K562 (cell line): ENCODE results near the gene TBR1. TPM values are rescaled to one million over a fixed set of nuclear protein-coding genes. Genes with fewer than 3 reads are reported as not detected.

ENCODE experiments used
- ATAC-seq: fragments of 200-7000 bp; cut with Tn5 transposase; 3 replicates; pipeline ENCODE4 v1.9.1; 2020; ENCODE audit warnings: moderate library complexity
- BruUV-seq: library from RNA; stranded (reverse); fragments of 400-500 nt; replicated peaks from 2 replicates; lab custom pipeline; 2021; lab: Mats Ljungman, UMichigan
- CTCF ChIA-PET: fragments of 300-600 bp; formaldehyde crosslinking; extraction: SDS; loops from one replicate; lab custom pipeline; 2021; ENCODE audit warnings: low intra/inter-chr PET ratio; lab: Yijun Ruan, JAX
- POLR2A ChIA-PET: fragments of 300-600, 350-650 bp; sonication (Branson Sonifier 250); formaldehyde crosslinking; extraction: SDS; loops from one replicate; lab custom pipeline; 2021; ENCODE audit warnings: antibody characterized with exemption, inconsistent platforms; lab: Yijun Ruan, JAX
- DNase-seq, 4 experiments: peaks; one replicate each; pipeline versions ENCODE4 v3.0.0 to v3.0.0-alpha.2; 2011 to 2018; ENCODE audit warnings: low spot score in 3 of 4, mixed read lengths in 3 of 4; ENCODE audit errors: extremely low read depth in 1 of 4
- FAIRE-seq: peaks from 2 replicates; lab custom pipeline; 2011; peaks lifted over from hg19 to GRCh38; lab: Jason Lieb, UNC
- H2AFZ ChIP-seq: 2 replicates; pipeline ENCODE4 v1.6.0; 2011; ENCODE audit warnings: low read depth, low read length, control low read depth, inconsistent platforms
- H3K27ac ChIP-seq: fragments of 200-600 bp; 3 replicates; pipeline ENCODE4 v1.8.0; 2011; ENCODE audit warnings: low read depth, mild to moderate bottlenecking, control low read depth, inconsistent platforms, low read length, moderate library complexity, mixed read lengths; ENCODE audit errors: extremely low read depth
- H3K27me3 ChIP-seq, 2 experiments: fragments of 300-600 bp in 1 of 2; 2 replicates in 1 of 2; 3 replicates in 1 of 2; pipeline versions ENCODE4 v1.6.0 to v1.8.0; 2011; ENCODE audit warnings: inconsistent platforms in 2 of 2, low read length in 2 of 2, mild to moderate bottlenecking in 1 of 2, mixed read lengths in 1 of 2, moderate library complexity in 1 of 2; ENCODE audit not compliant: control insufficient read depth in 2 of 2, insufficient read depth in 2 of 2
- H3K36me3 ChIP-seq: fragments of 300-600 bp; 3 replicates; pipeline ENCODE4 v1.8.0; 2011; ENCODE audit warnings: mild to moderate bottlenecking, low read length, inconsistent platforms; ENCODE audit not compliant: control insufficient read depth, insufficient read depth
- H3K4me1 ChIP-seq, 2 experiments: fragments of 200-600 bp in 1 of 2; replicated peaks in 1 of 2; 2 replicates in 1 of 2; 3 replicates in 1 of 2; pipeline versions ENCODE4 v1.5.1 to v1.8.0; 2011; ENCODE audit warnings: inconsistent platforms in 2 of 2, low read length in 2 of 2, mild to moderate bottlenecking in 1 of 2, mixed read lengths in 1 of 2, moderate library complexity in 1 of 2; ENCODE audit not compliant: control insufficient read depth in 2 of 2, insufficient read depth in 2 of 2
- H3K4me2 ChIP-seq: 2 replicates; pipeline ENCODE4 v1.6.1; 2011; ENCODE audit warnings: low read length, control low read depth, inconsistent platforms, mixed read lengths; ENCODE audit not compliant: insufficient read depth
- H3K4me3 ChIP-seq: fragments of 200-600 bp; sonication (generic), shearing (Covaris generic); 2 replicates; pipeline ENCODE4 v1.5.1; 2016; ENCODE audit warnings: control low read depth, inconsistent platforms
- H3K79me2 ChIP-seq: fragments of 200-600 bp; 3 replicates; pipeline ENCODE4 v1.8.0; 2011; ENCODE audit warnings: low read length, inconsistent platforms; ENCODE audit not compliant: control insufficient read depth, insufficient read depth
- H3K9ac ChIP-seq, 2 experiments: 2 replicates each; pipeline versions ENCODE4 v1.6.0 to v1.6.1; 2011; ENCODE audit warnings: low read depth in 2 of 2, low read length in 2 of 2, control low read depth in 1 of 2, inconsistent platforms in 1 of 2, mild to moderate bottlenecking in 1 of 2, mixed read lengths in 1 of 2; ENCODE audit not compliant: insufficient read depth in 1 of 2
- H3K9me1 ChIP-seq: one replicate; pipeline ENCODE4 v1.6.0; 2011; ENCODE audit warnings: inconsistent platforms, mild to moderate bottlenecking, low read length, moderate library complexity; ENCODE audit not compliant: control insufficient read depth, insufficient read depth
- H3K9me3 ChIP-seq: replicated peaks from 2 replicates; pipeline ENCODE4 v1.5.1; 2011; ENCODE audit warnings: low read depth, low read length, inconsistent platforms; ENCODE audit not compliant: control insufficient read depth, insufficient read depth
- H4K20me1 ChIP-seq: replicated peaks from 2 replicates; pipeline ENCODE4 v1.6.1; 2011; ENCODE audit warnings: low read length, inconsistent platforms, mixed read lengths; ENCODE audit not compliant: control insufficient read depth, insufficient read depth
- BCLAF1 ChIP-seq, 2 experiments: fragments of 450-650 bp in 1 of 2; IDR thresholded peaks; 2 replicates each; pipeline ENCODE4 v1.6.1; 2011 to 2017; ENCODE audit warnings: low read depth in 2 of 2, antibody characterized with exemption in 1 of 2, borderline replicate concordance in 1 of 2, low read length in 1 of 2, mild to moderate bottlenecking in 1 of 2, mixed read lengths in 1 of 2; ENCODE audit not compliant: control insufficient read depth in 1 of 2
- CHAMP1 ChIP-seq: fragments of 450-650 bp; IDR thresholded peaks from 2 replicates; pipeline ENCODE4 v1.6.1; 2016; ENCODE audit warnings: mild to moderate bottlenecking
- HDAC3 ChIP-seq: fragments of 450-650 bp; IDR thresholded peaks from 2 replicates; pipeline ENCODE4 v1.6.1; 2018; ENCODE audit warnings: borderline replicate concordance, mild to moderate bottlenecking, moderate library complexity; ENCODE audit not compliant: partially characterized antibody
- ILK ChIP-seq: fragments of 450-650 bp; IDR thresholded peaks from 2 replicates; pipeline ENCODE4 v1.6.1; 2016; ENCODE audit warnings: missing genetic modification characterization, low read depth, mild to moderate bottlenecking, missing compliant biosample characterization, moderate library complexity, borderline replicate concordance
- KLF10 ChIP-seq: fragments of 250-450 bp; sonication (Bioruptor Pico); IDR thresholded peaks from 2 replicates; pipeline ENCODE4 v1.6.1; 2021; ENCODE audit warnings: matching md5 sums
- L3MBTL2 ChIP-seq: fragments of 450-650 bp; IDR thresholded peaks from 2 replicates; pipeline ENCODE4 v1.6.1; 2016; ENCODE audit warnings: mild to moderate bottlenecking, moderate library complexity
- POLR2G ChIP-seq: fragments of 200-400 bp; formaldehyde crosslinking; IDR thresholded peaks from 2 replicates; pipeline ENCODE4 v1.6.1; 2017; ENCODE audit warnings: low read depth, mild to moderate bottlenecking, antibody characterized with exemption, low read length, moderate library complexity
- RBFOX2 ChIP-seq: fragments of 200-400 bp; formaldehyde crosslinking; IDR thresholded peaks from 2 replicates; pipeline ENCODE4 v1.6.1; 2017; ENCODE audit warnings: low read depth, mild to moderate bottlenecking, low read length, moderate library complexity
- SAFB2 ChIP-seq: fragments of 200-400 bp; formaldehyde crosslinking; IDR thresholded peaks from 2 replicates; pipeline ENCODE4 v1.6.1; 2018; ENCODE audit warnings: borderline replicate concordance, low read length, low read depth, moderate library complexity; ENCODE audit not compliant: severe bottlenecking
- SETDB1 ChIP-seq: IDR thresholded peaks from one replicate; pipeline ENCODE4 v1.6.1; 2012; ENCODE audit warnings: low read length, control low read depth, inconsistent platforms
- ZBTB33 ChIP-seq: sonication (generic); formaldehyde crosslinking; IDR thresholded peaks from 2 replicates; pipeline ENCODE4 v1.8.1; 2023; ENCODE audit warnings: mild to moderate bottlenecking, missing genetic modification reagents
- ZNF316 ChIP-seq: fragments of 450-650 bp; IDR thresholded peaks from 2 replicates; pipeline ENCODE4 v1.6.1; 2016
- WGBS: fragments of 100-300 bp; shearing (Covaris generic); methylation state at CpG from one replicate; pipeline ENCODE4 v1.1.6; 2016; ENCODE audit warnings: low coverage, mixed read lengths; ENCODE audit not compliant: insufficient coverage; ENCODE audit errors: missing lambda C conversion rate; 5-methylcytosine and 5-hydroxymethylcytosine counted together
- in situ Hi-C: fragments of 300-500 bp; cut with MboI; formaldehyde crosslinking; loops from 4 replicates; pipeline ENCODE4 v1.15.0; 2018; ENCODE audit warnings: inconsistent platforms, mixed read lengths
- intact Hi-C: fragments of 100-400 bp; cut with micrococcal nuclease; formaldehyde crosslinking; loops from 2 replicates; pipeline ENCODE4 v1.14.2; 2022
- polyA plus RNA-seq, 8 experiments: library from polyadenylated mRNA; depleted of rRNA in 4 of 8; stranded (reverse) in 5 of 8; unstranded in 3 of 8; fragments of >200 nt; fragmentation: Nextera tagmentation in 2 of 8; fragmentation: Illumina TruSeq in 1 of 8; extraction: Ambion mirVana in 2 of 8; extraction: Trizol in 1 of 8; gene quantifications; 2 replicates each; pipeline versions ENCODE4 v1.2.1 to v1.2.3, GENCODE V29; 2011 to 2014; ENCODE audit warnings: inconsistent platforms in 1 of 8, missing spikeins in 1 of 8
- total RNA-seq, 7 experiments: library from RNA; depleted of rRNA in 6 of 7; stranded (reverse); fragments of >200 nt in 6 of 7; fragmentation: Illumina TruSeq in 2 of 7; extraction: Trizol in 2 of 7; gene quantifications; 2 replicates each; pipeline versions ENCODE4 v1.2.1 to v1.2.3, GENCODE V29; 2011 to 2021; ENCODE audit warnings: low replicate concordance in 1 of 7

TBR1 gene
- total and polyA plus RNA-seq, 9 of the 15 experiments (the other 6 are each of a cell fraction or from before 2014, with no cell fraction given), result 0.01 to 0.09 TPM; not detected in 7

GRCh38 chr2:161414042-161415033 is 1.8 kb upstream of the TBR1 start:
- peak overlapping the region; percentile 35 to 91; a peak in 3 of 4 replicates for H3K9ac ChIP-seq
- intact Hi-C loops, result loop anchor here (5.0 kb wide), 1 partner anchor 107 kb away; the partner anchor contains the start of gene PSMD14
- H4K20me1 ChIP-seq, result no peaks in the 10 kb centered on the region
- ChIA-PET POLR2A (interaction anchor here (0.8 to 1.1 kb wide), 3 partner anchors 9 to 105 kb away, joined by 3 read pairs; no protein-coding TSS in a partner anchor), CTCF (no interaction called here)
- H3K4me1 ChIP-seq, result peaks cover 8 to 28% of the 10 kb centered on the region in 2 experiments; a peak in 4 of 5 replicates
- no peaks in the 10 kb centered on the region for H3K9me3 ChIP-seq
- H3K4me3 ChIP-seq, result peak overlapping the region; percentile 35
- WGBS, result 23% methylated on average over 69 of the region's 69 CpGs
- peaks cover 17% of the 10 kb centered on the region; the same call in 2 of the 3 replicates for H3K36me3 ChIP-seq
- ATAC-seq (peak; percentile 85), DNase-seq (peak; percentile 30 to 60 (median 44)), FAIRE-seq (no peak)
- H3K27me3 ChIP-seq, result peaks cover 45 to 51% of the 10 kb centered on the region in 2 experiments
- no TSS peak for BruUV-seq
- H3K4me2 ChIP-seq, result peak overlapping the region; percentile 69
- no peaks in the 10 kb centered on the region for H3K79me2 ChIP-seq
- in situ Hi-C loops, result no loop called here
- H3K27ac ChIP-seq, result no peak overlapping the region
- H2AFZ ChIP-seq, result peak overlapping the region; percentile 76
- no peaks in the 10 kb centered on the region for H3K9me1 ChIP-seq
- TF ChIP-seq BCLAF1 (IDR thresholded peaks at IDR 0.05; ENCODE audit: borderline replicate concordance in 1 of 2, control insufficient read depth in 1 of 2, low read depth in 2 of 2, low read length in 1 of 2) (no peak), SAFB2 (no peak), CHAMP1 (no peak), POLR2G (peak; percentile 76), HDAC3 (no peak), ZBTB33 (CRISPR knock-in tag) (peak; percentile 81), SETDB1 (no peak), ILK (no peak), L3MBTL2 (peak; percentile 90), KLF10 (CRISPR knock-in tag) (no peak), RBFOX2 (peak; percentile 30; the same call in 1 of the 2 replicates), ZNF316 (peak; percentile 53)
